HG02885 (cell line): Measurements from ENCODE around the gene ITIH2.
"Not testable (repeated sequence)": the region's sequence is repeated elsewhere in the genome, so short reads cannot be mapped to it uniquely, and the experiment has no call there.

Source experiments
- ATAC-seq: cut with Tn5 transposase; IDR thresholded peaks from one replicate; pipeline ENCODE4 v1.9.1; 2021; ENCODE audit warnings: mild to moderate bottlenecking; ENCODE audit not compliant: unreplicated experiment, poor library complexity

ITIH2 gene

DNA sequence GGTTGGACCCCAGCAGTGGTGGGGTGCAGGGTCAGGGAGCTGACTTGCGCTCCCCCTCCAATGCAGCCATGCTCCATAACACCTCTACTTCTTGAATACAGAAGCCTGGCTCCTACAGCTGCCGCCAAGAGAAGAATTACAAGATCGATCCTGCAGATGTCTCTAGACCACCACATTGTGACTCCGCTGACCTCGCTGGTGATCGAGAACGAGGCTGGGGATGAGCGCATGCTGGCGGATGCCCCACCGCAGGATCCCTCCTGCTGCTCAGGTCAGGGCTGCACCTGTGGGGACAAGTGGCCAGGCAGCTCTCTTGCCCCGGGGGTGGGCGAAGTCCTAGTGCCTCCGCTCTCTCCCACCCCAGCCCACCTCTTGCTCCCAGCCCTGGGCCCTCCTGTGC is 31.7 kb downstream of the ITIH2 start:
- ATAC-seq = no peak

DNA sequence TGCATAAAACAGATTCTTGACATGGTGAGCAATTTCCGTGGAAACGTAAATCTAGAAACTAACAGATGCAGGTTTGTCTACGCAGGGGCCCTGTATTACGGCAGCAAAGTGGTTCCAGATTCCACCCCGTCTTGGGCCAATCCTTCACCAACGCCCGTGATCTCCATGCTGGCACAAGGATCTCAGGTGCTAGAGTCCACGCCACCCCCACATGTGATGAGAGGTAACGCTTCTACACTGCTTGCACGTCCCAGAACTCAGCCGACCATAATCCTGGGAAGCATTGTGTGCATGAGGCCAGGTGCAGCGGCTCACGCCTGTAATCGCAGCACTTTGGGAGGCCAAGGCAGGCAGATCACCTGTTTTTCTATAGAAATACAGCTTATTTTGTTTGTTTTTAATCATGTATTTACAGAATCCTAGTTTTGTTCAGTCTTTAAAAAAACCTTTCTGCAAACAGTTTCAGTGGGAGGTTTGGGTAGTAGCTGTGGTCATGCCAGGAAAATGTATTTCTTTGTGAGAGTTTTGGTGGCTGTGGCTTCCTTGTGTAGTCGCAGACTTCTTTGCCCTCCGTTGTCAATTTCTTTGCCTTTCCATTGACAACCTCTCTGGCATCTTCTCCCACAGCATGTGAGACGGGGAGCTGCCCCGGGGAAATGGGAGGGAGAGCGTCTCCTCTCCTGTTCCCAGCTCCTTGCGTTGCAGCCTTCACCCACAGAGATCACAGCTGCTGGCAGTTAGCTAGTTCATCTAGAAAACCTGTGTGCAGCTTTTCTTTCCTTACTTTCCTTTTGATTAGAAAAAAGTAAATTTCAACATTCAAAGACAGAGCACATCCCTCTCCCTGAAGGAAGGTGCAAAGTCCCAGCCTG is 35.7 kb downstream of the ITIH2 start:
- no peak for ATAC-seq

DNA sequence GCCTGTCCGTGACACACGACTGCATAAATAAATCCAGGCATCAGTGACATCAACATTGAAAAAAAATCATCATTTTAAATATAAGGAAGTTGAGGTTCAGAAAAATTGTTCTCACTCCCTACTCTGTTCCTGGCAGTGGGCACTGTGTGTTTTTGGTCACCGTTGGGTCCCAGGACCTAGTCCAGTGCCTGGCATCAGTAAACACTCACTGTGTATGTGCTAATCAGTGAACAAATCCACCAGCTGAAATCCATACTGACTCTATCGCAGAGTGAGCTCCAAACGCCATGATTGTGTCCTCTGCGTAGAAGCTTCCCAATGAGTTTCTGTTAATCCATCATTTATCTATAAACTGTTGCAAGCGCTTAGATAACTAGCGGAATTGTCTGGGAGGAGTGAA is 41.2 kb downstream of the ITIH2 start:
- ATAC-seq = no peak

DNA sequence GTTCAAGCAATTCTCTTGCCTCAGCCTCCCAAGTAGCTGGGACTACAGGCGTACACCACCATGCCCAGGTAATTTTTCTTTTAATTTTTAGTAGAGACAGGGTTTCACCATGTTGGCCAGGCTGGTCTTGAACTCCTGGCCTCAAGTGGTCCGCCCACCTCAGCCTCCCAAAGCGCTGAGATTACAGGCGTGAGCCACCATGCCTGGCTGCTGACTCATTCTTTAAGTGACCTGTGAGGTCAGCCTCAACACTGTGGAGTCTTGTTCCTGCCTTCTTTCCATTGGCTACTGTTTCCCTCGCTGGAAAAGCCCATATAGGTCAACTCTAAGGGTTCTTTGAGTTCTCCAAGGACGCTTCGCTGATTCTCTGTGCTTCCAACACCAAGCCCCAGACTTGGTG is 45.5 kb downstream of the ITIH2 start:
- not testable (repeated sequence) for ATAC-seq

DNA sequence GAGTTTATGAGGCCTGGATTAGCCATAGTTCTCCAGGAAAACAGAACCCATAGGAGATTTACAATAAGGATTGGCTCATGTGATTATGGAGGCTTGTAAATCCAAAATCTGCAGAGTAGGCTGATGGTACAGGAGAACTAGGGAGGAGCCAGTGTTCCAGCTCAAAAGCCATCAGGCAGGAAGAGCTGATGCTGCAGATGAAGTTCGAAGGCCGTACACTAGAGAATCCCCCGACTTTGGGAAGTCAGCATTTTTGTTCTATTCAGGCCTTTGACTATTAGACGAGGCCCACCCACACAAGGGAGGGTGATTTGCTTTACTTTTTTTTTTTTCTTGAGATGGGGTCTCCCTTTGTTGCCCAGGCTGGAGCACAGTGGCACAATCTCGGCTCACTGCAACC is 47.1 kb downstream of the ITIH2 start:
- no peak for ATAC-seq

DNA sequence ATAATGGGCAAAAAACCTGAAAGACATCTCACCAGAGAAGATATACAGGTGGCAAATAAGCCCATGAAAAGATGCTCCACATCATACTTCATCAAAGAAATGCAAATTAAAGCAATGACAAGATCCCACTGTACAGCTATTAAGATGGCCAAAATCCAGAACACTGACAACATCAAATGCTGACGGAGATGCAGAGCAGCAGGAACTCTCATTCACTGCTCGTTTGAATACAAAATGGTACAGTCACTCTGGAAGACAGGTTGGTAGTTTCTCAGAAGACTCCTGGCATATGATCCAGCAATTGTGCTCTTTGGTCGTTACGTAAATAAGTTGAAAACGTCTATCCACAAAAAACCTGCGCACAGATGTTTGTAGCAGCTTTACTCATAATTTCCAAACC is 49.1 kb downstream of the ITIH2 start:
- ATAC-seq = no peak

DNA sequence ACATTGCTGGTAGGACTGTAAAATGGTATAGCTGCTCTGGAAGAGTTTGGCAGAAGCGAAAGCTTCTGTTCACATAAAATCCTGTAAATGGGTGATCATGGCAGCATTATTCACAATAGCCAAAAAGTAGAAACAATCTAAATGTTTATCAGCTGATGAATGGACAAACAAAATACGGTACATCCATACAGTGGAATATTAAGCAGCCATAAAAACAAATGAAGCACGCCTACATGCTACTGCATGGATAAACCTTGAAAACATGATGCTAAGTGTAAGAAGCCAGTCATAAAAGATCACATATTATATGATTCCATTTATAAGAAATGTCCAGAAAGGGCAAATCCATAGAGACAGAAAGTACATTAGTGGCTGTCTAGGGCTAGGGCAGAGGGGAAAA is 52.0 kb downstream of the ITIH2 start:
- no peak for ATAC-seq

DNA sequence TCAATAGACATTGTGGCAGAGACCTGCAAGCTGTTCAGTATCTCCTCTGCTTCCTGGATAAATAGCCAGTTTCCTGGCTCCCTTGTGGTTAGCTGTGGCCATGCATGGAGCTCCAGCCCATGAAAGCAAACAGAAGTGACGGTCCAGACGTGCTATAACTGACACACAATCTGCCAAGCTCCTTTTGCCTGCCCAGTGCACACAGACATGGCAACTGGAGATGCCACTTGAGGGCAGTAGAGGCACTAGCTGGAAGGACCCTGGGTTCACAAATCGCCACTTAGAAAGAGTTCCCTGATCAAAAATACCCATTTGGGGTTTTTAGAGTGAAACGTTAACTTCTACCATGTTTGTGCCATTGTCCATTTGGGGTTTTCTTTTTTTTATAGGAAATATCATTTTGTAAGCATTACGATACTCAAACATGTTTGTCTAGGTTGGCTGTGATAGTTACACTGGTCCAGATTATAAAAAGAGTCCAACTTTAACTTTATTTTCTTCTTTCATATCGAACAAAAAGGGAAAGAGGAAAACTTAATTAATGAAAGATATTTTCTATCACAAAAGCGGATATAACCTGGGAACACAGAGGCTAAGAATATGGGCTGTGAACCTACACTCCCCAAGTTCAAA is 53.4 kb downstream of the ITIH2 start:
- no peak for ATAC-seq

DNA sequence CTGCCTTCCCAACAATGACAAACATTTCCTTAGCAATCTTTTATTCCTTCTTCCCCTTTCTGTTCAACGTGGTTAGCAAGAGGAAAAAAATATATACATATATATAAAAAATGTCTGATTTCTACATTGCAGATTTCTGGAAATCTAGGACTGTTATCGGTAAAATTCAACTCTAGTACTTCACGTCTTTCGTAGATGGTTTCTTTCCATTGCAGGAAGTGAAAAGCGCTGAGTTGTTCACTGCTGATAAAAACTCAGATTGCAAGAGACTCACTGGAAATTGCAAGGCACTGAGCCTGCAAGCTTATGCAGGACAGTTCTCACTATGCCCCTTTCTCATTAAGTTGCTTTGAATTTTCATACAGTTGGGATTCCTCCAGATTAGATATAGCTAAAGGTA is 60.8 kb downstream of the ITIH2 start:
- no peak for ATAC-seq

DNA sequence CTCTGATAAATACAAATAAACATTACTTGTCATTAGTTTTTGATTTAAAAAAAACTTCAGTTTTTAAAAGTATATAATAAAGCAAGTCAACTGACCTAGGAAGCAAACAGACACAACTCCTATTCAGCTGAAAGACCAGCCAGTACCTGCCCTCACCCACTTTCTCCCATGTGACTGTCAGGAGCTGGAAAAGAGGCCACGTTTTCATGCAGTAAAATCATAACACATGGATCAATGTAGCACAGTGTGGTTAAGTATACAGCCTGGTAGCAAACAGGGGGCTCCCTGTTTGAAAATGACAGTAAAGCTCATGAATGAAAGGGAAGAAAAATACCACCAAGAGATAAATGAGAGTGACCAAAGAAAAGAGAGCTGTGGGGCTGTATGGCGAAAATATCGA is 63.1 kb downstream of the ITIH2 start:
- no peak for ATAC-seq

DNA sequence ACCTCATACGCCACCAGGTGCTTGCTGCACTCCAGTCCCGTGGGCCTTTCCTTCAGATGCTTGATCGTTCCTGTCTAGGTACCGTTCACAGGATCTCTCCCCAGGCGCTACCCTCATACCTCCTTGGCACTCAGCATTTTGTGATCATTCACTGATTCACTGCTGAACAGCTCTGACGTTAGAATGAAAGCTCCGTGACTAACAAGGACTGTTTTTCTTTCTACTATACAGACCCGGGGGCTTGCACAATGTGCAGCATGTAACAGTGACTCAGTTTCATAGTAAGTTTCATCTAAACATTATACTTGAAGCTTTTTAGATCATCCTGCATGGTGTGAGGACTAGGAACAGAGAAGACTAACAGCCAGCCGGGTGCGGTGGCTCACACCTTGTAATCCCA is 64.1 kb downstream of the ITIH2 start:
- ATAC-seq = no peak

DNA sequence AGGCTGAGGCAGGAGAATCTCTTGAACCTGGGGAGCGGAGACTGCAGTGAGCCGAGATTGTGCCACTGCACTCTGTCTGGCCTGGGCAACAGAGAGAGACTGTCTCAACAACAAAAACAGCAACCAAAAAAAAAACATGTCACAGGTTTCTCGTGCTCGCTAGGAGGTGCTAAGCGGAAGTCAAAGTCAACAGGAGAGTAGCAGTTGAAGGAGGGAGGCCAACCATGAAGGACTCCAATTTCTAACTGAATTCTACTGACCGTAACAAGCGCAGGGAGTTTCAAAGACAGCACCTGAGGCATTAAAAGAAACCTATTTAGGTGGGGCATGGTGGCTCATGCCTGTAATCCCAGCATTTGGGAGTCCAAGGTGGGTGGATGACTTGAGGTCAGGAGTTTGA is 65.3 kb downstream of the ITIH2 start:
- ATAC-seq = peak; percentile 71

DNA sequence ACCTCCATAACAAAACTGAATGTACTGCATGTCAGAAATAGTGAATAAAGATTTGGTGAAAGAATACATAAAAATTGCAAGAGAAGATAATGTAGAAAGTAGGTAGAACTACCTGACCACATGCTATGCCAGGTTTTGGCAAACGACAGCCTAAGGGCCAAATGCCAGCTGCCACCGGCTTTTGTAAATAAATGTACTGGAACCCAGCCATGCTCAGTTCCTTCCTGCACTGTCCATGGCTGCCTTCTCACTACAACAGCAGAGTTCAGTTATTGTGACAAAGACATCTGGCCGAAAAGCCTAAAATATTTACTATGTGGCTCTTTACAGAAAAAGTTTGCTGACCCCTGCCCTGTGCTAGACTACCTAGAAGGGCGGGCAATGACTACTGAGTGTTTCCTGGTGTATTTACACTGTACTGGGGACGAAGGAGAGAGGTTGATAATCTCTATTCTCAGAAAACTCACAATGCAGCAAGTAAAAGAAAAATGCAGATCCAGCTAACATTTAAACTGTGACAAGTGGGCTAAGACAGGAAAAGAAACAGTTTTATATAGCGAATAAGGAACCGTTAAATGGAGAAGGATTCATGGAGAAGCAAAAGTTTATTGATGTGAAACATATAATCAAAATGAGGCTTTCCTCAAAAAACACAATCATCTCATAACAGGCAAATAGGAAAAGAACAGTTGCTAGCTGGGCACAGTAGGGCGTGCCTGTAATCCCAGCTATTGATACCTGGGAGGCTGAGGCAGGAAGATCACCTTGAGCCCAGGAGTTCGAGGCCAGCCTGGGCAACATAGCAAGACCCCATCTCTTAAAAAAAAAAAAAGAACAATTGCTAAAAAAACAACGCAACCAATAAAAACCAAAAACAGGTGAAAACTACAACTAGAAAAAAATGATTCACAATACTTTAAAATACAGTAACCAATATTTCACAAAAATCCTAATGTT is 71.0 kb downstream of the ITIH2 start:
- no peak for ATAC-seq

DNA sequence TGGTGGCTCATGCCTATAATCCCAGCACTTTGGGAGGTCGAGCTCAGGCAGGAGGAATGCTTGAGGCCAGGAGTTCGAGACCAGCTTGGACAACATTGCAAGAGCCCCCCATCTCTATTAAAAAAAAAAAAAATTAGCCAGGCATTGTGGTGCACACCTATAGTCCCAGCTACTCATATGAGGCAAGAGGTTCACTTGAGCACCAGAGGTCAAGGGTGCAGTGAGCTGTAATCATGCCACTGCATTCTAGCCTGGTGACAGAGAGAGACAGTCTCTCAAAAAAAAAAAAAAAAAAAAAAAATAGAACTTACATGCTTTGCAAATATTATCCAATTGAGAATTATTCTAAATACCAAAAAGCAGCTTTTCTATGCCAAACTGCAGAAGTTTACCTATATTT is 73.7 kb downstream of the ITIH2 start:
- ATAC-seq = no peak

DNA sequence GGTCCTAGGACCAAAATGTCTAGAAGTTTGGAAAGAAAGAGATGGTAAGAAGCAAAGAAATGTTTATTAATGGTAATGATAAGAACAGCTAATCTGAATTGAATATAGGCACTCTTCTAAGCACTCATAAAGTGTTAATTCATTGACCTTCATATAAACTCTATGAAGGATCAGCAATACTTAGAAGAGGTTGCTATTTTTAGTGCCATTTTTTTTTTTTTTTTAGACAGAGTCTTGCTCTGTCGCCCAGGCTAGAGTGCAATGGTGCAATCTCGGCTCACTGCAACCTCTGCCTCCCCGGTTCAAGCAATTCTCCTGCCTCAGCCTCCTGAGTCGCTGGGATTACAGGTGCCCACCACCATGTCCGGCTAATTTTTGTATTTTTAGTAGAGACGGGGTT is 79.1 kb downstream of the ITIH2 start:
- not testable (repeated sequence) for ATAC-seq

DNA sequence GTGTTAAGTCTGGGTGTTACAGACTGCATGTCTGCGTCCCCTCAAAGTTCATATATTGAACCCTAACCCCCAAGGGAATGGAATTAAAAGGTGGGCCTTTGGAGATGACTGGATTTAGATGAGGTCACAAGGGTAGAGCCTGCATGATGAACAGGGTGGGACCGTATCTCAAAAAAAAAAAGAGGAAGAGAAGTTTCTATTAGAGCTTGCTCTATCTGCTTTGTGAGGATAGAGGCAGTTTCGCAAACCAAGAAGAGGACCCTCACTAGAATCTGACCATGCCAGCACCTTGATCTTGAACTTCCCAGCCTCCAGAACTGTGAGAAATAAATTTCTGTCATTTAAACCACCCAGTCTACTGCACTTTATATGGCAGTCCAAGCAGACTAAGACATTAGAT is 83.3 kb downstream of the ITIH2 start:
- ATAC-seq = no peak

DNA sequence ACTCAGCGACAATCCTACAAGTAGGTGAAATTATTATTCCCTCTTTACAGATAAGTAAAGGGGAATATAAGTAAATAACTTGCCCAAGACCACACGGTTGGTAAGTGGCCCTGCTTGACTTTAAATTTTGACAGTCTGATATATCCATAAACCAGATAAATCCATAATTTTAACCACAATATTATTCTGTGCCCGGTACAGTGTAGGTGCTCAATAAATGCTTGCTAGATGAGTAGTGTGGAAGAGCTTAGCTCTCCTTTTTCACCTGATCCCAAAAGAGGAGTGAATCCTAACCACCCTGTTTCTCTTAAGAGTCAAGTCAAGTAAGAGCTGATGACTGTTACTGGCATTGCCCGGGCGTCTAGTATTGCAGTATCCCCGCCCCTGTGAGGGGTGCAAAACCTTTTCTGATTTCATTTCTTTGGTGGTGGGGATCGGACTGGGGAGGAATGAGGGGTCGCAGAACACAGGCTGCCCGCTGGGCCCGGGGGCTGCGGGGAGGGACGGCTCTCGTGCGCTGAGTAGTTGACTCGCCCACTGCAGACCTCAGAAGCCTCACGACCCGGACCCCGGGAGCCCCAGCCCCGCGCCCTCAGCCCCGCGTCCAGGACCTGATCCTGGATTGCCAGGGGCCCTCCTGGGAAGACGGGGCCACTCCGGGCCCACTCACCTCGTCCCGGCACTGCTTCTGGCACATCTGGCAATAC is 84.2 kb downstream of the ITIH2 start:
- ATAC-seq = peak; percentile 9

DNA sequence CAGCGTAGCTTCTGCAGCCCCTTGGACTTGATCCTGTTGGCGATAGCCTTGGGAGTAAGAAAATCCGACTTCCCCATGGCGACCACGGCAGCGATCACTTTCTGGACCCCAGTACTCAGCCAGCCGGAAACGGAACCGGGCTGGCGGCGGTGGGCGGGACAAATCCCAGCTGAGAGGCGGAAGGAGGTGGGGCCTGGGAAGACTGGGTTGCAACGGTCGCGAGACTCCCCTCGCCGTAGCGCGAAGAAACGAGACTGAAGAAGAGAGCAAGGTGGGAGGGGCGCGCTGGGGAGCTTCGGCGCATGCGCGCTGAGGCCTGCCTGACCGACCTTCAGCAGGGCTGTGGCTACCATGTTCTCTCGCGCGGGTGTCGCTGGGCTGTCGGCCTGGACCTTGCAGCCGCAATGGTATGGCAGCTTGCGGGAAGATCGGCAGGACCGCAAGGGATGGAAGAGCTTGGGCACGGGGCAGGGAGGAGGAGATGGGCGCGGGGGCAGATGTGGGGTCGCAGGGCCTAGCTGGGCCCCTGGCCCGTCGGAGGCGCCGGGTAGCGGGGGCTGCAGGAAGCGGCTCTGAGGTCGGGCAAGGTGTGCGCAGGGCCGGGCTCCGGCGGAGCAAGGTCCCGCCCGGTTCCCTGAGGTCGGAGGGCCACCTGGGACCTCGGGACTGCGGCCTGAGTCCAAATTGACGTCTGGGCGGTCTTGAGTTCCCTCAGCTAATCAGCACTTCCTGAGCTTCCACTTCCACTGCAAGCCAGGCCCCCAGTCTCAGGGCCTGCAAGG is 84.9 kb downstream of the ITIH2 start, which contains the start of the genes ATP5F1C and KIN:
ATP5F1C (plus strand) TSS at position 321 of the 782 bp plus-strand sequence; CDS start at position 352, 31 bp downstream.
KIN (minus strand) TSS at position 137 of the 782 bp plus-strand sequence; CDS start at position 77, 60 bp downstream.
- ATAC-seq = peak; percentile 95

DNA sequence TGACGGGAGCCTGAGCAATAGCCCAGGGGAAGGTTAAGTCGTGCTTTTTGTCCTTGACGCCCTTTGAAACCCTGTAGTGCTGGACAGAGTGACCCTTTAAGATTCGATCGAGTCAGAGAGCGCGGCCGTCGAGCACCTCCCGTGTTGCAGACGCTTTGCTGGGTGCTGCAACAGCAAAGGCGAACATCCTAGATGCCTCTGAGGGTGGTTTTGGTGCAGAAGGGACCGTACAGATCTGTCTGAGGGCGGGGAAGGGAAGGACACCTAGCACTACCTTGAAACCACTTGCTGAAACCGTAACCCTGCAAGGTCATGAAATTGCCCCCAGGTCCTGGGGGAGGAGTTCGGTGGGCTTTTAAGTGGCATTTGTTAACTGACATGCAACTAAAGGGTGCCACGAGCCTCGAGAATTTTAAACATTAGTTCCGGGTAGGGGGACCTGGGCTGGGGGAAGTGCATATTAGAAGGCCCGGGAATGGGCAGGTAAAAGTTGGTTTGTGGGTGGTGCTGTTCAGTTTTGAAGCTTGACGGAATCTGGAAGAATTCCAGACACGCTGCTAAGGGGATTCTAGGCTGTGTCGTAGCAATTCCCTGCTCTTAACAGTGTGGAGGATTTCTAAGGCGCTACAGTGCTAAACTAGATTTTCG is 85.6 kb downstream of the ITIH2 start:
- ATAC-seq = peak; percentile 18
